ENCODE measurements around the gene RHO. TPM values are rescaled to one million over a fixed set of nuclear protein-coding genes. Genes with fewer than 3 reads are reported as not detected.

The RHO gene
- total RNA-seq, 5 donors from 2014 or later (not counting 1 experiment from before 2014, with no cell fraction given) = 0.09 to 0.10 TPM; not detected in 3

GRCh38 chr3:129549805-129550204, 21.4 kb downstream of the RHO start:
- H3K4me1 ChIP-seq (ENCODE audit: control insufficient read depth in 1 of 2, extremely low read depth in 1 of 2, insufficient read depth in 2 of 2, low read length in 2 of 2) = peaks cover 0 to 7% of the 10 kb centered on the region in 2 experiments
- no peaks in the 10 kb centered on the region for H3K9me3 ChIP-seq
- H3K27ac Mint-ChIP-seq = no peak overlapping the region
- H3K4me3 ChIP-seq (ENCODE audit: control insufficient read depth in 1 of 2, extremely low read depth in 1 of 2, low read length in 1 of 2) = no peak overlapping the region
- peaks cover 0 to 29% of the 10 kb centered on the region in 2 experiments for H3K27me3 ChIP-seq (replicated peaks in 1 of 2; ENCODE audit: control insufficient read depth in 2 of 2, extremely low read depth in 1 of 2, insufficient read depth in 2 of 2, low read length in 1 of 2)
- no peaks in the 10 kb centered on the region for H3K36me3 ChIP-seq (ENCODE audit: control insufficient read depth in 2 of 2, extremely low read depth in 1 of 2, insufficient read depth in 1 of 2, low read length in 1 of 2)
- H3K9me3 Mint-ChIP-seq = no peaks in the 10 kb centered on the region
- H3K4me1 Mint-ChIP-seq = peaks cover 0 to 17% (median 13%) of the 10 kb centered on the region in 3 donors
- WGBS (ENCODE audit: insufficient coverage) = no CpG with 5 or more reads among the region's 3 CpGs
- H3K4me3 Mint-ChIP-seq = no peak overlapping the region
- no peaks in the 10 kb centered on the region for H3K36me3 Mint-ChIP-seq
- ChIA-PET CTCF (no interaction called here), POLR2A (no interaction called here)
- no peak for ATAC-seq (replicated peaks in 1 of 4)
- DNase-seq = no peak
- no peaks in the 10 kb centered on the region for H3K27me3 Mint-ChIP-seq
- H3K27ac ChIP-seq (ENCODE audit: low read length) = no peak overlapping the region

GRCh38 chr3:129552287-129553050, 24.0 kb downstream of the RHO start:
- Histone ChIP-seq H3K4me3 (ENCODE audit: control insufficient read depth in 1 of 2, extremely low read depth in 1 of 2, low read length in 1 of 2) (no peak overlapping the region), H3K36me3 (ENCODE audit: control insufficient read depth in 2 of 2, extremely low read depth in 1 of 2, insufficient read depth in 1 of 2, low read length in 1 of 2) (no peaks in the 10 kb centered on the region), H3K27me3 (replicated peaks in 1 of 2; ENCODE audit: control insufficient read depth in 2 of 2, extremely low read depth in 1 of 2, insufficient read depth in 2 of 2, low read length in 1 of 2) (peaks cover 0 to 41% of the 10 kb centered on the region in 2 experiments), H3K27ac (ENCODE audit: low read length) (no peak overlapping the region), H3K9me3 (no peaks in the 10 kb centered on the region), H3K4me1 (ENCODE audit: control insufficient read depth in 1 of 2, extremely low read depth in 1 of 2, insufficient read depth in 2 of 2, low read length in 2 of 2) (peaks cover 0 to 15% of the 10 kb centered on the region in 2 experiments)
- H3K4me1 Mint-ChIP-seq = peaks cover 0 to 18% (median 15%) of the 10 kb centered on the region in 3 donors
- ChIA-PET CTCF (no interaction called here), POLR2A (no interaction called here)
- ATAC-seq (replicated peaks in 1 of 4) (no peak), DNase-seq (no peak)
- H3K27me3 Mint-ChIP-seq = no peaks in the 10 kb centered on the region
- H3K9me3 Mint-ChIP-seq = no peaks in the 10 kb centered on the region
- H3K27ac Mint-ChIP-seq = no peak overlapping the region
- H3K4me3 Mint-ChIP-seq = no peak overlapping the region
- WGBS (ENCODE audit: insufficient coverage) = 89% methylated on average over 9 of the region's 10 CpGs
- H3K36me3 Mint-ChIP-seq = no peaks in the 10 kb centered on the region

GRCh38 chr3:129553171-129553570, 24.7 kb downstream of the RHO start:
- WGBS (ENCODE audit: insufficient coverage) = 60% methylated on average over 2 of the region's 6 CpGs
- H3K36me3 ChIP-seq (ENCODE audit: control insufficient read depth in 2 of 2, extremely low read depth in 1 of 2, insufficient read depth in 1 of 2, low read length in 1 of 2) = no peaks in the 10 kb centered on the region
- Mint-ChIP-seq H3K36me3 (peaks cover 4% of the 10 kb centered on the region), H3K4me1 (peaks cover 0 to 24% (median 20%) of the 10 kb centered on the region in 3 donors), H3K4me3 (no peak overlapping the region), H3K9me3 (no peaks in the 10 kb centered on the region), H3K27ac (no peak overlapping the region), H3K27me3 (peaks cover 0 to 2% of the 10 kb centered on the region in 2 donors)
- POLR2A ChIA-PET = no interaction called here
- H3K9me3 ChIP-seq = no peaks in the 10 kb centered on the region
- peaks cover 0 to 36% of the 10 kb centered on the region in 2 experiments for H3K27me3 ChIP-seq (replicated peaks in 1 of 2; ENCODE audit: control insufficient read depth in 2 of 2, extremely low read depth in 1 of 2, insufficient read depth in 2 of 2, low read length in 1 of 2)
- H3K4me1 ChIP-seq (ENCODE audit: control insufficient read depth in 1 of 2, extremely low read depth in 1 of 2, insufficient read depth in 2 of 2, low read length in 2 of 2) = peaks cover 0 to 22% of the 10 kb centered on the region in 2 experiments
- no peak overlapping the region for H3K4me3 ChIP-seq (ENCODE audit: control insufficient read depth in 1 of 2, extremely low read depth in 1 of 2, low read length in 1 of 2)
- DNase-seq = no peak
- CTCF ChIA-PET = interaction anchor here in 1 of 2 donors (0.7 kb wide), 1 partner anchor 378 kb away, joined by 5 read pairs; no protein-coding TSS in a partner anchor
- no peak for ATAC-seq (replicated peaks in 1 of 4)
- H3K27ac ChIP-seq (ENCODE audit: low read length) = no peak overlapping the region

GRCh38 chr3:129553719-129554118, 25.3 kb downstream of the RHO start:
- Mint-ChIP-seq H3K4me3 (peak overlapping the region in 2 of 3 donors; percentile 4 to 20), H3K9me3 (no peaks in the 10 kb centered on the region), H3K36me3 (peaks cover 4% of the 10 kb centered on the region), H3K27ac (no peak overlapping the region), H3K27me3 (peaks cover 0 to 2% of the 10 kb centered on the region in 2 donors), H3K4me1 (peaks cover 0 to 29% (median 22%) of the 10 kb centered on the region in 3 donors)
- peak in 2 of 4 experiments; percentile 42 to 43 for ATAC-seq (replicated peaks in 1 of 4)
- H3K36me3 ChIP-seq (ENCODE audit: control insufficient read depth in 2 of 2, extremely low read depth in 1 of 2, insufficient read depth in 1 of 2, low read length in 1 of 2) = no peaks in the 10 kb centered on the region
- H3K27me3 ChIP-seq (replicated peaks in 1 of 2; ENCODE audit: control insufficient read depth in 2 of 2, extremely low read depth in 1 of 2, insufficient read depth in 2 of 2, low read length in 1 of 2) = peaks cover 0 to 35% of the 10 kb centered on the region in 2 experiments
- peaks cover 0 to 28% of the 10 kb centered on the region in 2 experiments for H3K4me1 ChIP-seq (ENCODE audit: control insufficient read depth in 1 of 2, extremely low read depth in 1 of 2, insufficient read depth in 2 of 2, low read length in 2 of 2)
- no peak overlapping the region for H3K27ac ChIP-seq (ENCODE audit: low read length)
- WGBS (ENCODE audit: insufficient coverage) = 22% methylated on average over 10 of the region's 15 CpGs
- no peaks in the 10 kb centered on the region for H3K9me3 ChIP-seq
- ChIA-PET POLR2A (interaction anchor here (0.5 to 0.7 kb wide), 3 partner anchors 14 to 927 kb away, joined by 3 to 4 read pairs (median 3); no protein-coding TSS in a partner anchor), CTCF (interaction anchor here in 1 of 2 donors (0.7 kb wide), 1 partner anchor 377 kb away, joined by 5 read pairs; no protein-coding TSS in a partner anchor)
- no peak overlapping the region for H3K4me3 ChIP-seq (ENCODE audit: control insufficient read depth in 1 of 2, extremely low read depth in 1 of 2, low read length in 1 of 2)
- peak in 7 of 35 experiments; percentile 13 to 32 (median 21) for DNase-seq

GRCh38 chr3:129554356-129555152, 26.1 kb downstream of the RHO start:
- Mint-ChIP-seq H3K4me3 (peak overlapping the region in 2 of 3 donors; percentile 10 to 20), H3K27me3 (peaks cover 0 to 2% of the 10 kb centered on the region in 2 donors)

GRCh38 chr3:129555153-129555550, 26.7 kb downstream of the RHO start:
- Histone ChIP-seq H3K36me3 (ENCODE audit: control insufficient read depth in 2 of 2, extremely low read depth in 1 of 2, insufficient read depth in 1 of 2, low read length in 1 of 2) (no peaks in the 10 kb centered on the region), H3K27me3 (replicated peaks in 1 of 2; ENCODE audit: control insufficient read depth in 2 of 2, extremely low read depth in 1 of 2, insufficient read depth in 2 of 2, low read length in 1 of 2) (peaks cover 0 to 29% of the 10 kb centered on the region in 2 experiments), H3K4me3 (ENCODE audit: control insufficient read depth in 1 of 2, extremely low read depth in 1 of 2, low read length in 1 of 2) (no peak overlapping the region), H3K27ac (ENCODE audit: low read length) (no peak overlapping the region), H3K9me3 (no peaks in the 10 kb centered on the region), H3K4me1 (ENCODE audit: control insufficient read depth in 1 of 2, extremely low read depth in 1 of 2, insufficient read depth in 2 of 2, low read length in 2 of 2) (peaks cover 0 to 34% of the 10 kb centered on the region in 2 experiments)
- POLR2A ChIA-PET = no interaction called here
- CTCF ChIA-PET = no interaction called here
- DNase-seq = no peak
- H3K27me3 Mint-ChIP-seq = peaks cover 0 to 2% of the 10 kb centered on the region in 2 donors
- H3K9me3 Mint-ChIP-seq = no peaks in the 10 kb centered on the region
- 88% methylated on average over 8 of the region's 15 CpGs for WGBS (ENCODE audit: insufficient coverage)
- no peak overlapping the region for H3K27ac Mint-ChIP-seq
- H3K36me3 Mint-ChIP-seq = peaks cover 4% of the 10 kb centered on the region
- H3K4me1 Mint-ChIP-seq = peaks cover 0 to 29% (median 22%) of the 10 kb centered on the region in 3 donors
- no peak for ATAC-seq (replicated peaks in 1 of 4)
- no peak overlapping the region for H3K4me3 Mint-ChIP-seq

More at GRCh38 chr3:129554356-129555152, 26.1 kb downstream of the RHO start:
- Histone ChIP-seq H3K9me3 (no peaks in the 10 kb centered on the region), H3K27me3 (replicated peaks in 1 of 2; ENCODE audit: control insufficient read depth in 2 of 2, extremely low read depth in 1 of 2, insufficient read depth in 2 of 2, low read length in 1 of 2) (peaks cover 0 to 29% of the 10 kb centered on the region in 2 experiments), H3K4me3 (ENCODE audit: control insufficient read depth in 1 of 2, extremely low read depth in 1 of 2, low read length in 1 of 2) (no peak overlapping the region), H3K36me3 (ENCODE audit: control insufficient read depth in 2 of 2, extremely low read depth in 1 of 2, insufficient read depth in 1 of 2, low read length in 1 of 2) (no peaks in the 10 kb centered on the region), H3K4me1 (ENCODE audit: control insufficient read depth in 1 of 2, extremely low read depth in 1 of 2, insufficient read depth in 2 of 2, low read length in 2 of 2) (peaks cover 0 to 34% of the 10 kb centered on the region in 2 experiments), H3K27ac (ENCODE audit: low read length) (no peak overlapping the region)
- DNase-seq (no peak), ATAC-seq (replicated peaks in 1 of 4) (no peak)
- peaks cover 0 to 29% (median 22%) of the 10 kb centered on the region in 3 donors for H3K4me1 Mint-ChIP-seq
- POLR2A ChIA-PET = interaction anchor here in 1 of 2 donors (0.7 kb wide), 1 partner anchor 14 kb away, joined by 4 read pairs; no protein-coding TSS in a partner anchor
- WGBS (ENCODE audit: insufficient coverage) = 70% methylated on average over 10 of the region's 13 CpGs
- peaks cover 4% of the 10 kb centered on the region for H3K36me3 Mint-ChIP-seq
- CTCF ChIA-PET = interaction anchor here in 1 of 2 donors (0.6 to 1.0 kb wide), 2 partner anchors 10 to 72 kb away, joined by 3 read pairs; no protein-coding TSS in a partner anchor
- H3K27ac Mint-ChIP-seq = no peak overlapping the region
- no peaks in the 10 kb centered on the region for H3K9me3 Mint-ChIP-seq
